Progenitor cell of endocrine pancreas (in vitro differentiated cells): ENCODE measurements around the gene PLBD2. TPM values are rescaled to one million over a fixed set of nuclear protein-coding genes. Genes with fewer than 3 reads are reported as not detected.
A peak's percentile ranks its signal among the peaks of the same experiment; 100 is the strongest.

Source experiments
- DNase-seq: peaks from one replicate; pipeline ENCODE4 v3.0.0; 2021; ENCODE audit warnings: low spot score; ENCODE audit not compliant: unreplicated experiment
- H3K27ac Mint-ChIP-seq: 2 replicates; pipeline ENCODE4 v1.8.0; 2021; ENCODE audit warnings: mild to moderate bottlenecking, moderate library complexity, mixed read lengths
- H3K27me3 Mint-ChIP-seq: 2 replicates; pipeline ENCODE4 v1.8.0; 2021; ENCODE audit warnings: mixed read lengths
- H3K36me3 Mint-ChIP-seq: 2 replicates; pipeline ENCODE4 v1.8.0; 2022; ENCODE audit warnings: mixed read lengths; ENCODE audit not compliant: insufficient read depth
- H3K4me1 Mint-ChIP-seq: 2 replicates; pipeline ENCODE4 v1.8.0; 2021; ENCODE audit warnings: low read depth, mixed read lengths
- H3K4me3 Mint-ChIP-seq: 2 replicates; pipeline ENCODE4 v1.8.0; 2021; ENCODE audit warnings: low read depth, mild to moderate bottlenecking, moderate library complexity, mixed read lengths
- H3K9me3 Mint-ChIP-seq: 2 replicates; pipeline ENCODE4 v1.8.0; 2021; ENCODE audit warnings: low read depth, mixed read lengths
- total RNA-seq: library from RNA; stranded (reverse); gene quantifications from 2 replicates; pipeline ENCODE4 v1.2.1, GENCODE V29; 2021
- TF ChIP-seq, protein P1 (sequence below): fragments of 200-600 bp; sonication (generic); IDR thresholded peaks from one replicate; pipeline ENCODE4 v1.5.0; 2021; ENCODE audit warnings: antibody characterized with exemption, mild to moderate bottlenecking; ENCODE audit not compliant: unreplicated experiment

PLBD2 gene
- total RNA-seq, 1 donor from 2014 or later = 48.0 TPM

DNA sequence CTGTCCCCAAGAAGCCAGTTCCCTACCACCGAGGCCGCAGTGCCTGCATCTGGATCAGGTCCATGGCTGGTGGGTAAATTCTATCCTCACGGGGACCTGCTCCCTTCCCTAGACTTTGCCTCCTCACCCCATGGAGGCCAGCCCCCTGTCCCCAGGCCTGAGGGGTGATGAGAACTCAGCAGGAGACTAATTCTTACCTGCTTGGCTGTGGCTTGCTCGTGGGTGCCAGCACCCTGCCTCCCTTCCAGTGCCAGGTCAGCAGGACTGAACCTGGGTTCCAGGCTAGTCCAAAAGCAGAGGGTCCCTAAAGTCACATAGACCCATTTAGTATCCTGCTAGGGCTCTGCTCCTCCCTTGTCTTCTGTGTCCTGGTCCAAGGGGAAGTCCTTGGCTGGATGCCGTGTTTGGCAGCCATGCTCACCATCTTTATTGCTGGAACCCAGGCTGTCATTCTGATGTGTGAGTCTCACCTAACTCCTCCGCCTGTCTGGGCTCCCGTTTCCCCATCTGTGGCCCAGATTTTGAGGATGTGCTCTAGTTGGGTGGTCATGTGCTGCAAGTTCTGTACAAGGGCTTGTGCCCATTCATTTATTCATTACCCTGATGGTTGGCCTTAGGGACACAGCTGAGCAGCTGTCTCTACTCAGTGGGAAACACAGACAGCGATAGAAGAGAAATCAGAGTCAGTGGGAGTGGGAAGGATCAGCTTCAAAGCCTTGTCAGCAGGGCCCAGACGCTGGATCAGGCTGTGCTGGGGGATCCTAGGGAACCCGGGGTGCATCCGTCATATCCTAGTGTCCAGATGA lies 949 bp downstream of the PLBD2 start:
- TF ChIP-seq, protein P1, sequence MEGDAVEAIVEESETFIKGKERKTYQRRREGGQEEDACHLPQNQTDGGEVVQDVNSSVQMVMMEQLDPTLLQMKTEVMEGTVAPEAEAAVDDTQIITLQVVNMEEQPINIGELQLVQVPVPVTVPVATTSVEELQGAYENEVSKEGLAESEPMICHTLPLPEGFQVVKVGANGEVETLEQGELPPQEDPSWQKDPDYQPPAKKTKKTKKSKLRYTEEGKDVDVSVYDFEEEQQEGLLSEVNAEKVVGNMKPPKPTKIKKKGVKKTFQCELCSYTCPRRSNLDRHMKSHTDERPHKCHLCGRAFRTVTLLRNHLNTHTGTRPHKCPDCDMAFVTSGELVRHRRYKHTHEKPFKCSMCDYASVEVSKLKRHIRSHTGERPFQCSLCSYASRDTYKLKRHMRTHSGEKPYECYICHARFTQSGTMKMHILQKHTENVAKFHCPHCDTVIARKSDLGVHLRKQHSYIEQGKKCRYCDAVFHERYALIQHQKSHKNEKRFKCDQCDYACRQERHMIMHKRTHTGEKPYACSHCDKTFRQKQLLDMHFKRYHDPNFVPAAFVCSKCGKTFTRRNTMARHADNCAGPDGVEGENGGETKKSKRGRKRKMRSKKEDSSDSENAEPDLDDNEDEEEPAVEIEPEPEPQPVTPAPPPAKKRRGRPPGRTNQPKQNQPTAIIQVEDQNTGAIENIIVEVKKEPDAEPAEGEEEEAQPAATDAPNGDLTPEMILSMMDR = no peak
- peak overlapping the region; percentile 86 for H3K4me3 Mint-ChIP-seq
- no peak for DNase-seq
- H3K4me1 Mint-ChIP-seq = peaks cover 10% of the 10 kb centered on the region
- H3K9me3 Mint-ChIP-seq = no peaks in the 10 kb centered on the region
- H3K27ac Mint-ChIP-seq = peak overlapping the region; percentile 88
- H3K36me3 Mint-ChIP-seq = peaks cover 3% of the 10 kb centered on the region
- no peaks in the 10 kb centered on the region for H3K27me3 Mint-ChIP-seq

DNA sequence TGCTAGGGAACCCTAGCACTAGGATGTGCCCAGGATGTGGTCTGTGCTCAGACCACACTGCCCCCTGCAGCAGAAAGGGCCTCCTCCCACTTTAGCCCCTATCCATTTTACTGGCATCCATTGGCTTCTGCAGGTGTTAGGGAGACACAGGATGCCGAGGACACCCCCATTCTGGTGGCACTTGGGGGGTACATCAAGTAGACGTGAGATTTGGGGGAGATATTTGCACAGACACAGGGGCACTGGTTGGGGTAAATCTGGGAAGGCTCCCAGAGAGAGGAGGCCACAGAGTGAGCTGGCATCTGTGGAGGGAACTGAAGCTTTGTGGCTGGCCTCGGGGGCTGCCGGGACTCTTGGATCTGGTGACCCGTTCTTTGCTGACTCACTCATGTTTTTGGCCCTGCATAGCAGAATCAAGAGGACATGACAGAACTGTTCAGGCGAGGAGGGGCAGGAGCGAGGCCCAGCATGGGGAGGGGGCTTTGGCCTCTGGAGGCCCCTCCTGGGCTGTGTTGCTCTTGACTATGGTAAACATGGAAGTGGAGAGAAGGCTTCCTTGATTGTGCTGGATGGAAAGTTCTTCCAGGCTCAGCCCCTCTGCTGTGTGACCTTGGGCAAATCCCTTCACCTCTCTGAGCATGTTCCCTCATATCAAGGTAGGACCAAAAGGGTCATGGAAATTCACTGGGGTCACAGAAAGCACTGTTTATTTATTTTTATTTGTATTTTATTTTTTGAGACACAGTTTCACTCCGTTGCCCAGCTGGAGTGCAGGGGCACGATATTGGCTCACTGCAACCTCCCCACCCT lies 1.8 kb downstream of the PLBD2 start:
- Mint-ChIP-seq H3K9me3 (no peaks in the 10 kb centered on the region), H3K4me3 (peak overlapping the region; percentile 86), H3K36me3 (peaks cover 6% of the 10 kb centered on the region), H3K27ac (no peak overlapping the region), H3K4me1 (peaks cover 10% of the 10 kb centered on the region), H3K27me3 (no peaks in the 10 kb centered on the region)
- DNase-seq = no peak
- TF ChIP-seq, protein P1 = peak; percentile 13

DNA sequence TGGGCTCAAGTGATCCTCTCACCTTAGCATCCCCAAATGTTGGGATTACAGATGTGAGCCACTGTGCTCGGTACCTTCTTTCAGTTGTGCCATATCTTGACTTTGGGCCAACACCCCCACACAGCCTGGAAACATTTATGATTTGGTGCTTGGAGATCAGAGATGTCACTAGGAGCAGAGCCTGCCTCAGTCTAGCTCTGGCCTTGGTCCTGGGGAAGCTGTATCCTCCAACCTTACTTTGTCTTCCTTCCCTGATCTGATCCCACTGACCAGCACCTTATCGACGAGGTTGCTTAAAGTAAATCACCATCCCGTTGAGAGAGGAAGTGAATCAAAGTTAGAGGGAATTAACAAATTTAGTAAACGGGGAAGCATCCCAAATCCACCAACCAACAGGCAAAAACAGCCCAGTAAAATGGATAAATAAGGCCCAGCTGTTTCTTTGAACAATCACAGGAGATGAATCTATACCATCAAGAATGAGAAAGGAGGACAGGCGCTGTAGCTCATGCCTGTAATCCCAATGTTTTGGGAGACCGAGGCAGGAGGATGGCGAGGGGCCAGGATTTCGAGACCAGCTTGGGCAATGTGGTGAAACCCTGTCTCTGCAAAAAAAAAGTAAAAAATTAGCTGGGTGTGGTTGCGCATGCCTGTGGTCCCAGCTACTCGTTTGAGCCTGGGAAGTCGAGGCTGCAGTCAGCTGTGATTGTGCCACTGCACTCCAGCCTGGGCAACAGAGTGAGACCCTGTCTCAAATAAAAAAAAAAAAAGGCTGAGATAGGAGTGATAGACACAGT lies 3.4 kb downstream of the PLBD2 start:
- H3K36me3 Mint-ChIP-seq = peaks cover 8% of the 10 kb centered on the region
- no peaks in the 10 kb centered on the region for H3K27me3 Mint-ChIP-seq
- DNase-seq = no peak
- H3K4me1 Mint-ChIP-seq = peaks cover 10% of the 10 kb centered on the region
- TF ChIP-seq, protein P1 = no peak
- no peak overlapping the region for H3K4me3 Mint-ChIP-seq
- H3K27ac Mint-ChIP-seq = no peak overlapping the region
- H3K9me3 Mint-ChIP-seq = no peaks in the 10 kb centered on the region

DNA sequence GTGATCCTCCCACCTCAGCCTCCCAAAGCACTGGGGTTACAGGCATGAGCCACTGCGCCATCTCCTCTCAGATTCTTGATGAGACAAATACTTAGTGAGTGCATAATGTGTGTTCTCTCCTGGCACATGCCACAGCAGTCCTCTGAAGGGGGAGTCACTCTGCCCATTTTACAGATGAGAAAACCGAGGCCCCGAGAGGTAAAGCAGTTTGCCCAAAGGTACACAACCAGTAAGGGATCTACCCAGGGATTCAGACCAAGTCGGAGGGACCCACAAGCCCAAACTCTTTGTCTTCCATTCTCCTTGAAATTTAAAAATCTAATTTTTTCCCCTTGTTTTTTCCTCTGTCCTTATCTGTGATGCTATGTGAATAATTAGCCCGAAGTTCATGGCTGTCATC lies 6.3 kb downstream of the PLBD2 start:
- DNase-seq = no peak
- Mint-ChIP-seq H3K27ac (no peak overlapping the region), H3K27me3 (no peaks in the 10 kb centered on the region), H3K36me3 (peaks cover 8% of the 10 kb centered on the region), H3K9me3 (no peaks in the 10 kb centered on the region), H3K4me3 (no peak overlapping the region), H3K4me1 (no peaks in the 10 kb centered on the region)
- TF ChIP-seq, protein P1 = no peak
